HG02840 (cell line): ENCODE data around the gene SAT2.
A peak's percentile ranks its signal among the peaks of the same experiment; 100 is the strongest.
"Not testable (repeated sequence)": the region's sequence is repeated elsewhere in the genome, so short reads cannot be mapped to it uniquely, and the experiment has no call there.

ENCODE experiments used
- ATAC-seq: cut with Tn5 transposase; IDR thresholded peaks from one replicate; pipeline ENCODE4 v1.9.1; 2021; ENCODE audit warnings: mild to moderate bottlenecking, moderate library complexity, moderate number of reproducible peaks; ENCODE audit not compliant: unreplicated experiment, low FRiP score

Gene SAT2

DNA sequence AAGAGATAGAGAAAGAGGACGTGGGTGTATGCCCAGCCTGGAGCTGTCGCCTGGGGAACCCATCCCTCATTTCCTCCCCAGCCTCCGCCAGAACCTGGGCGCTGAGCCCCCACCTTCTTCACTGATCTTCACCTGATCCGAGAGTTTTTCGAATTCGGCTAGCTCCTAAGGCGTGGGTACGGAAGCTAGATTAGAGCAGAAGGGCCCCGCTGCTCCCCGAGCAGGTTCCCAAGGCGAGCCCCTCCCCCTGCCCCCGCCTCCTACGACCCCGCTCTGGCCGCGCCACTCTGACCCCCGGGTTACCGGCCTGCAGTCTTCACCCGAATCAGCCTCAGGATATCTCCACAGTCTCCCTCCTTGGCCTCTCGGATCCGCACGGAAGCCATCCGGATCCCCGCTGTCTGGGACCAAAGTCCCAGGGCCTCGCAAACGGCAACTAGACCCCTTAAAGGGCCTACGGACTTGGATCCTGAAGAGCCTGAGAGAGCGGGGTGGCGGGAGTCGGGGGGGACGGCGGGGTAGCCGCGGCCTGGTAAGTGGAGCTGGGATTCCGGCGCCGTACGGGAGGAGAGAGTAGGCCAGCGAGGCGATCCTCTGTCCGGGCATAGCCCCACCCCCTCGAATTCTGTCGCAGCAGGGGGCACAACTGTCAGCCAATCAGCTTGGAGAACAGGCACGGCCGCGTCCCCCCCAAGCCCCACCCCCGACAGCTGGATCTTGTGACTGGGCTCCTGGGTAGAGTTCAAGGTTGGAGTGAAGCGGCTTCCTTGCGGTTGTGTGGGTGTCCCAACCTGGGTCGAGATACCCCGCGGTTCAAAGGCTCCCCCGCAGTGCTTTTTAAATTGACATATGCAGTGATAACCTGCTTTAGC lies at the start of gene SAT2:
Gene SAT2 (minus strand): TSS at position 572 of the 872 bp plus-strand sequence. CDS start 186 bp downstream, at position 386.
- peak; percentile 79 for ATAC-seq

DNA sequence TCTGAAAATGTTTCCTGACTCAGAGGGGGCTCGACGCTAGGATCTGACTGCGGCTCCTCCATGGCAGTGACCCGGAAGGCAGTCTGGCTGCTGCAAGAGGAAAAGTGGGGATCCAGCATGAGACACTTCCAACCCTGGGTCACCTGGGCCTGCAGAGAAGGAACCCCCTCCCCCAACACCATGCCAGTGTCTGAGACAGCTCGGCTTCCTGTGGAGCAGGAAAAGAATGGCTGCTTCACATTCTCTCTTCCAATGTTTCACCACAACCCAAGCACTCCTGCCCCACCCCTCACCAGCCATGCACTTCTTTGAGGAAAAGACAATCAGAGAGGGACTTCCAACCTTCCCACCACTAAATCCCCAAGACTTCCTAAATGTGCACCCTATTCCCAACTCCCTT lies 48.9 kb upstream of the SAT2 start:
- ATAC-seq: no peak

DNA sequence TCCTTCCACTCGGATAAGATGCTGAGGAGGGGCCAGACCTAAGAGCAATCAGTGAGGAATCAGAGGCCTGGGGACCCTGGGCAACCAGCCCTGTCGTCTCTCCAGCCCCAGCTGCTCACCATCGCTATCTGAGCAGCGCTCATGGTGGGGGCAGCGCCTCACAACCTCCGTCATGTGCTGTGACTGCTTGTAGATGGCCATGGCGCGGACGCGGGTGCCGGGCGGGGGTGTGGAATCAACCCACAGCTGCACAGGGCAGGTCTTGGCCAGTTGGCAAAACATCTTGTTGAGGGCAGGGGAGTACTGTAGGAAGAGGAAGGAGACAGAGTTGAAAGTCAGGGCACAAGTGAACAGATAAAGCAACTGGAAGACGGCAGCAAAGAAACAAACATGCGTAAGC lies 47.3 kb upstream of the SAT2 start:
- no peak for ATAC-seq

DNA sequence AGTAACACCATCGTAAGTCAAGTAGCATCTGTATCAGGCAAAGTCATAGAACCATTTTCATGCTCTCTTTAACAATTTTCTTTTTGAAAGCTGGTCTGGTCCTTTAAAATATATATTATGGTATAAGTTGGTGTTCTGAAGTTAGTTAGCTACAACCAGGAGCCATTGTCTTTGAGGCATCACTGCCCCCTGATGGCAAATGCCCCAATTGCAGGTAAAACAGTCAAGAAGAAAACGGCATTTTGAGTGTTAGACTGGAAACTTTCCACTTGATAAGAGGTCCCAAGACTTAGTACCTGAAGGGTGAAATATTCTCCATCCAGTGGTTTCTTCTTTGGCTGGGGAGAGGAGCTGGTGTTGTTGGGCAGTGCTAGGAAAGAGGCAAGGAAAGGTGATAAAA lies 45.6 kb upstream of the SAT2 start:
- ATAC-seq: no peak

DNA sequence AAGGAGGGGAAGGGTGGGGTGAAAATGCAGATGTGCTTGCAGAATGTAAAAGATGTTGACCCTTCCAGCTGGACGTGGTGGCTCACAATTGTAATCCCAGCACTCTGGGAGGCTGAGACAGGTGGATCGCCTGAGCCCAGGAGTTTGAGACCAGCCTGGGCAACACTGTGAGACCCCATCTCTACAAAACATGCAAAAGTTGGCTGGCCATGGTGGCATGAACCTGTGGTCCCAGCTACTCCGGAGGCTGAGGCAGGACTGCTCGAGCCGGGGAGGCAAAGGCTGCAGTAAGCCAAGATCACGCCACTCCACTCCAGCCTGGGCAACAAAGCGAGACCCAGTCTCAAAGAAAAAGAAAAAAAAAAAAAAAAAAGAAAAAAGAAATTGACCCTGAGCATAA lies 40.9 kb upstream of the SAT2 start:
- ATAC-seq: no peak

DNA sequence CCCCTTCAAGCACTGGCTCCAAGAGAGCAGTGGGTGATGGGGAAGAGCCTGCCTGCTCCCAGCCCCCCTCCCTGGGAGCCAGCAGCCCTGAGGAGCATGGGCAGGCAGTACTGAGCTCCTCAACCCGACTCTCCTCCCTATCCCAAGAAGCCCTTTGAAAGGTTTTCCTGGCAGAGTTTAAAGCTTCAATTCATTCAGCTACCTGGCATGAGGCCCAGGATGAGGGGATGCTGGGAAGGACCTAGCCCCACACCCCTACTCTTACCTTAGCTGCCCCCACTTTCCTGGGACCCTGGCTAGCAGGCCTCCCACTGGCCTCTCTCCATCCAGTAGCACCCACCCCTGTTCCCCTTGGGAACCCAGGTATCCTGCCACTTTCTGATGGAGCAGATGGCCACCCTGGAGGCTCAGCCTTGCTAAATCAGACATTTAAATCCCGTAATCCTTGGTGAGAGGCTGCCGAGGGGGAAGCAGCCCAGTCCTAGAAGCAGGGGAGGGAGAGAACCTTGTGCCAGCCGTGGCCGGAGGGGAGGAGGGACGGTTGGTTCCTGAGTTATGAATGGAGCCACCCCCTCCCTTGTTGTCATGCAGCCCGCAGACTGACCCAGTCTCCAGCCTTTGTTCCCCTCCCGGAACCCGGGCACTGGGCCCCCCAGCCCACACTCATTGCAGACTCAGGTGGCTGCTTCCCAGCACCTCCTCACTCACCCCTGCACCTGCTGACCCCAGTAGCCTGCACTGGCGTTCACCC lies 40.2 kb upstream of the SAT2 start:
- ATAC-seq: no peak

DNA sequence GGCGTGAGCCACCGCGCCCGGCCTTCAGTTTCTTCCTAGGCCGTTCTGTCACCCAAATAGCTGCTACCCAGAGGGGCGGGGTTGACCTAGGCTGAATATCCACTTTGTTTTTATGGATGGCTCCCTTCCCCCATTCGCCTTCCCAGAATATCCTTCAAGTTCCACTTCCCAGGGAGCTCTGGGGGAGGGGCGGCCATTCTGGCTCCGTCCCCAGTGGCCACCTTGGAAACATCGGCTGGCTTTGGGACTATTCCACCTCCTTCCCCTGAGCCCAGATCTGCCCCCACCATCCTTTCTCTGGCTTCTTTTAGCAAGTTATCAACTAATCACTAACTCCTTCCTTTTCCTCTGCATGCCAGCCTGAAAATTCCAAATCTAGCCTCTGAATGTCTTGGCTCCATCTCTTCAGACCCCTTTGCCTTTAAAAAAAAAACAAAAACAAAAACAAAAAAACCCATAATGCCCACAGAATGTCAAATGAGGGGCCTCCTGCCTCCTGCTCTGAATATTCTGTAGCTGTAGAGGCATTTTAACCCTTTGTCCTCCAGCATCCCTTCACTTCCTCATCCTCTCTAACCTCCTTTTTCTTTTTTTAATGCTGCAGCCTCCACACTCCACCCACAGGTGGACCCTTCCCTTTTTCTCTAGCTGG lies 29.5 kb upstream of the SAT2 start:
- no peak for ATAC-seq

DNA sequence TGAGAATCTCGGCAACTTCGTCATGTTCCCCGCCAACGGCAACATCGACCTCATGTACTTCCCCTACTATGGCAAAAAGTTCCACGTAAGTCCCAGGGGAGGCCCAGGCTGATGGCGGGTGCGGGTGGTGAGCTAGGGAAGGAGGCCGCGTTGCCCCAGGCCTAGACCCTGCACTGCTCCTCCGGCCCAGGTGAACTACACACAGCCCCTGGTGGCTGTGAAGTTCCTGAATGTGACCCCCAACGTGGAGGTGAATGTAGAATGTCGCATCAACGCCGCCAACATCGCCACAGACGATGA lies 27.9 kb upstream of the SAT2 start:
- ATAC-seq: no peak

DNA sequence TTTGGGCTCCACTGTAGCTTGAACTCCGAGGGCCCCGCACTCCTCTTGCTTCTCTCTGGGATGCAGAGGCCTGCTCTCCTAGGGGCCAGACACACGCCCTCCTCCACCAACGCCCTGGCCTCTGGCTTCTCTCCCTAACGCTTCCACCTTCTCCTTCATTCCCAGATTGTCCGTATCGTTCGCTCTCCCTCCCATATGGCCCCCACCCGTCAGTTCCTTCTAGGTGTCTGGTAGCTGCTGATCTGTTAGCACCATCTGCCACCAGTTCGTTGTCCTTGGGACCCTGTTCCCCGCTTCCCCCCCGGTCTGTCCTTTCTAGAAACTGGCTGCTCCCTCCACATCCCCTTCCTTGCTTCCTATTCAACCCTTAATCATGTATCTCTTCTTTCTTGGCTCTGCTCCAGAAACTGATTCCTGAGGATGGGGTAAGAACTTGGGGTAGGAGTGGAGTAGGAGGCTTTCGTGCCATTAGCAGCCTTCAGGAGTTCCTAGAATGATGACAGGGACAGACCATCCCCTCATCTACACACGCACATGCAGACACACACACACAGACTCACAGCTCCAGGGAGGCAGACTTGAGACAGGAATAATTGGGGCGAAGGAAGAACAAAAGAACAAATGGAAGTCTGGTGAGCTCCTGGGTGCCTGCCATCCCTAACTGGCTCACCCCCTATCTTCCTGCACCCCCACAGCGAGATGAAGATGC lies 27.4 kb upstream of the SAT2 start:
- no peak for ATAC-seq

DNA sequence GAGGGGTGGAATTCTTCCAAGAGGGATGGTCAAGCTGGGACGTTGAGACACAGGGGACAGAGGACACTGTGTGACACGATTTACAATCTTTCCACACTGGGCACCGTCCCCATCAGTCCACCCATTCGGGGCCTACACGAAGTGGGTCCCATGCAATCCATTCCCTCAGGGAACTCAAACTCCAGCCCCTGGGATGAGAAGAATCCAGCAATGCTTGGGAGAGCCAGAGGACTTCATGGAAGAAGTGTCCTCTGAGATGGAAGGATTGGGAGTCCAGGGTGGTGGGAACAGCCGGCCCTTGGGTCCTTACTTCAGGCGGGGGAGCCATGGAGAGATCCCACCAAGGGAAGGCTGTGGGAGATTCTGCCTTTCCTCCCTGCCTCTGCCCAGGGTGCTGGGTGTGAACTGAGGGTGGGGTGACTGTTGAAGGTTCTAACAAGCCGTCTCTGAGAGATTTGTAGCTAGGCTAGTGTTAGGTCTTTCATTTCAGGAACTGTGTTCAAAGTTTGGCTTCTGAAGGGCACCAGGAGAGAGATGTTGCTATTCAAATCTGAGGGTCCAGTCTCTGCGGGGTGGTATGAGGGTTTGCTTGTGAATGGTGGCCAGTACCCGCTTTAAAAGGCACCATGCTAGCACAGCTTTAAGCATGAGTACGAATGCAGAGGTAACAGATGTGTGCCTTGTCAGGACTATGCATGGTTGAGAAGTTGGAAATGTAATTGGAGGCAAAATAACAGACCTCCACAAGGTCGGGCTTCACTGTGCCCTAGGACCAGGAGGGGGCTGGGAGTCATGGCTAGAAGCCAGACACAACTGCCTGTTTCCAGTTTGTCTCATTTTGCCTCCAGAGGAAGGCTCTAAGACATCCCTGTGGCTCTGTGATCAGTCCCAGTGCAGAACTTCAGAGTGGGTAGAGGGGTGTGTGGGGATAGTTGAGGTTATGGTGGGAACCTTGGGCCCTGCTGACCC lies 25.1 kb upstream of the SAT2 start:
- no peak for ATAC-seq

DNA sequence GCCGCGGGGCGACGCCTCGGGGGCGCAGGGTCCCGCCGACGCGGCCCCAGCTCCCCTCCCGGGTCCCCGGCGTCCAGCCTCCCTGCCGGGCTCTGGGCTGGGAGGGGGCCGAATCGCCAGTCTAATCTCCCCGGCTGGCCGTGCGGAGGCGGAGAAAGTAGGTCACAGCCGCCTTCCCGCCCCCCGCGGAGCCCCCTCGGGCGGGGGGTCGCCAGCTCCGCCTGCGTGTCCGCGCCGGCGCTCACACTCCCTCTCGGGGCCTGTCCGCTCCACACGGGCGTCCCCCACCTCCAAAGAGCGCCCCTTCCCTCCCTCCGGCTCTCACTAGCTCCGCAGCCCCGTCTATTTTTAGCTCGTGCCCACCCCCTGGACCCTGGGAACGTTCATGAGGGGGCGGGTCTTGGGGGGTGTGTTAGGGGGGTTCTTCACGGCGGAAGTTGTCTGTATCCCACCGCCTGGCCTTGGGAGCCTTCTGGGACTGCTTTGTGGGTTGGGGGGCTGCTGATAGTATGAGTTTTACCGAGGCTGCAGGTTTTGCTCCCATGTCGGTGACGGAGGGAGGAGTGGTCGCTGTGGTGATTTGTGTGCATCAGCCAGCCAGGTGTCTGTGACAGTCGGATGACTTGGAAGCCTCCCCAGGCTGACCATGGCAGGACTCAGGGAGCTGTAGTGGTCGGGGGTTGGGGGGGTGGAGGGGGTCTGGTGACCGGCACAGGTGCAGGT lies 24.2 kb upstream of the SAT2 start:
- ATAC-seq: no peak

DNA sequence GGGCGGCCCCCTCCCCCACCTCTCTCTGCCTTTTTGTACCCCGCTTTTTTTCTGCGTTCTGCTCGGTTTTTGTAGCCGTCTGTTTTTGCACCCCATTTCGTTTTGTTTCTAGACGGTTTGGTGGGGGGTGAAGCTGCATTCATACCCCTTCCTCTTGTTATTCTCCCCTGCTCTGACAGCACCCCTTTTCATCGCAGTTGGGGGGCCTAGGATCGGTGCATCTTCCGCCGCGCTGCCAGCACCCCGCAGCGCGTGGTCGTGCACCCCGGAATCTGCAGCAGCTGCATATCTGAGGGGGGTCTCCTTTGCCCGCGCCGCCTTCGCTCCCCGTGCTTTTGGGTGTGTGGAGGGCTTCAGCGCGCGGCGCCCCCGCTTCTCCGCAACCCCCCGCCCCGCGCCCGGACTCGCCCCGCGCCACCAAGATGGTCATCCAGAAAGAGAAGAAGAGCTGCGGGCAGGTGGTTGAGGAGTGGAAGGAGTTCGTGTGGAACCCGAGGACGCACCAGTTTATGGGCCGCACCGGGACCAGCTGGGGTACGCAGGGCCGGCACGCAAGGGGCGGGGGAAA lies 23.6 kb upstream of the SAT2 start:
- ATAC-seq: no peak

DNA sequence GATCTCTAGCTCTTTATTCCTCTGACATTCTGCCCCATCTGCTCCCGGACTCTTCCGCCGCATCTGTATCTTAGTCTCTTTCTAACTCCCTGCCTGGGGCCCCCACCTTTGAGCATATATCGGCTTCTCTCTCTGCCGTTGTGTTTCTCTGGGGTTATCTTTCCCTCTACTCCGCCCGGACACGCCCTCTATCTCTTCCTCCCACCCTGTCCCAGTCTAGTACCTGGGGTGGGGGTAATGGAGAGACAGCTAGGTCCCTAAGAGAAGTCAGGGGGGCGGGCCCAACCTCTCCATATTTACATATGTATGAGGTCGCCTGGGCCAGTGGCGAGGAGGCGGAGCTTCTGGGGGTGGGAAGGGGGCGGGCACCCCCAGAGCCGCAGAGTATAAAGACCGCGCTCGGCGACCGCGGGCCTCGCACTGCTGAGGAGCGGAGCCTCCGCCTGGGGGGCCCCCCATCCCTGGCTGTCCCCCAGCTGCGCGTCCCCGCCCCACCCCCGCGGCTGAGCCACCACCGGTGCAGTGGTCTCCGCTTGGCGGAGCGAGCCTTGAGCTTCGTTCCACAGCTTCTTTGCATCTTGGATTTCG lies 23.0 kb upstream of the SAT2 start, which contains the start of gene ATP1B2:
Gene ATP1B2 (plus strand): TSS at position 418 of the 588 bp plus-strand sequence. CDS start 593 bp downstream, outside the sequence.
- no peak for ATAC-seq

DNA sequence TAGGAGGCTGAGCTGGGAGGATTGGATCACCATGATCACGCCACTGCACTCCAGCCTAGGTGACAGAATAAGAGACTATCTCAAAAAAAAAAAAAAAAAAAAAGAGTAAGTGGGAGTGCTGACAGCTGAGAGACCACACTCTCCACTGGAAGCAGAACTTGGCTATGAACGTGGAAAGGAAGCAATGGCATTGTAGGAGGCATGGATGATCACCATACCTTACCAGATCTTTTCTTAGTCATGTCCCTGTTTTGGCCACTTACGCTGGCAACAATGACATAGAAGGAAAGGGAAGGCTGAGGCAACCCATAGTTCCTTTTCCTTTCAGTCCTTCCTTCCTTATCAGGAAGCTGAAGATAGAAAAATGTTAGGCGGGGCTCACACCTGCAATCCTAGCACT lies 19.4 kb upstream of the SAT2 start:
- ATAC-seq: no peak

DNA sequence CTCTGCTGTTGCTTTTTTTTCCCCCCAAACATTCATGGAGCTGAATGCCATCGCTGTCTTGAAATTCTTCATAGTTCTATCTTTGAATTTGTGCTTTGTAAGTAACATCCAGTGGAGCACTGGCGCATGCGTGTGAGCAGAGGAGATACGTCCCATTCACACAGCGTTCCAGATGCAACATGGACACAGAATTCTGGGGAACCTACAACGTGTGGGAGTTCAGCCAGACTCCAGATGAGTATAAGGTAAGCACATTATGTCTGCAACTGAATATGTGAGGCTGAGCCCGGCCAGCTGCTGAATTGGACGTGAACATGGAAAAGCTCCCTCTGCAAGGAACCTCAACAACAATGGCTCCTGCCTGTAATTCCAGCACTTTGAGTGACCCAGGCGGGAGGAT lies 18.8 kb upstream of the SAT2 start:
- no peak for ATAC-seq

DNA sequence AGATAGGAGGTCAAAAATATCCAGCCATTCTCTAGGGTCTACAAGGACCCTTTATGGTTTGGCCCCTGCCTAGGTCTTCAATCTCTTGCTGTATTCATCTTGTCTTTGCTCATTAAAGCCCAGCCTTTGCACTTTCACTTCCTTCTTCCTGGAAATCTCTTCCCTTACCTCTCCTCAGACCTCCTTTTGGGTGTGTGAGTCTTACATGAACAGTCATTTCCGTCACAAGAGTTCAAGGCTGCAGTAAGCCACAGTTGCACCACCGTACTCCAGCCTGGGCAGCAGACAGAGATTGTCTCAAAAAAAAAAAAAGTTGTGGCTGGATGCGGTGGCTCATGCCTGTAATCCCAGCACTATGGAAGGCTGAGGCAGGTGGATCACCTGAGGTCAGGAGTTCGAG lies 17.2 kb upstream of the SAT2 start:
- ATAC-seq: no peak

DNA sequence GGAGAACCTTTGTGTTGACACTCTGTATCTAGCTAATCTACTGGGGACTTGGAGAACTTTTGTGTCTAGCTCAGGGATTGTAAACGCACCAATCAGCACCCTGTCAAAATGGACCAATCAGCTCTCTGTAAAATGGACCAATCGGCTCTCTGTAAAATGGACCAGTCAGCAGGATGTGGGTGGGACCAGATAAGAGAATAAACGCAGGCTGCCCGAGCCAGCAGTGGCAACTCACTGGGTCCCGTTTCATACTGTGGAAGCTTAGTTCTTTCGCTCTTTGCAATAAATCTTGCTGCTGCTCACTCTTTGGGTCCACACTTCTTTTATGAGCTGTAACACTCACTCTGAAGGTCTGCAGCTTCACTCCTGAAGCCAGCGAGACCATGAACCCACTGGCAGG lies 14.0 kb upstream of the SAT2 start:
- not testable (repeated sequence) for ATAC-seq

DNA sequence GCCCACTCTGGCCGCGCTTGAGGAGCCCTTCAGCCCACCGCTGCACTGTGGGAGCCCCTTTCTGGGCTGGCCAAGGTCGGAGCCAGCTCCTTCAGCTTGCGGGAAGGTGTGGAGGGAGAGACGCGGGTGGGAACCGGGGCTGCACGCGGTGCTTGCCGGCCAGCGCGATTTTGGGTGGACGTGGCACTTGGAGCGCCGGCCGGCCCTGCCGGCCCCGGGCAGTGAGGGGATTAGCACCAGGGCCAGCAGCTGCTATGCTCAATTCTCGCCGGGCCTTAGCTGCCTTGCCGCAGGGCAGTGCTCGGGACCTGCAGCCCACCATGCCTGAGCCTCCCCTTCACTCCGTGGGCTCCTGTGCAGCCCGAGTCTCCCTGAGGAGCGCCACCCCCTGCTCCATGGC lies 13.2 kb upstream of the SAT2 start:
- ATAC-seq: no peak
